Neural crest cell (in vitro differentiated cells): ENCODE results near the gene BMPER. TPM values are rescaled to one million over a fixed set of nuclear protein-coding genes. Genes with fewer than 3 reads are reported as not detected.
A peak's percentile ranks its signal among the peaks of the same experiment; 100 is the strongest.

Experiments used
- DNase-seq: peaks from one replicate; pipeline ENCODE4 v3.0.0; 2021; ENCODE audit warnings: low read depth, mixed read lengths, low spot score
- H3K27ac Mint-ChIP-seq: one replicate; pipeline ENCODE4 v1.8.0; 2021; ENCODE audit warnings: mild to moderate bottlenecking, mixed read lengths; ENCODE audit not compliant: unreplicated experiment
- H3K27me3 Mint-ChIP-seq: 2 replicates; pipeline ENCODE4 v1.8.0; 2021; ENCODE audit warnings: low read depth, mild to moderate bottlenecking, mixed read lengths
- H3K36me3 Mint-ChIP-seq: 2 replicates; pipeline ENCODE4 v1.8.0; 2021; ENCODE audit warnings: low read depth, mild to moderate bottlenecking, mixed read lengths
- H3K4me1 Mint-ChIP-seq: 2 replicates; pipeline ENCODE4 v1.8.0; 2021; ENCODE audit warnings: mixed read lengths
- H3K4me3 Mint-ChIP-seq: one replicate; pipeline ENCODE4 v1.8.0; 2021; ENCODE audit warnings: mild to moderate bottlenecking, mixed read lengths
- H3K9me3 Mint-ChIP-seq: 2 replicates; pipeline ENCODE4 v1.8.0; 2021; ENCODE audit warnings: mixed read lengths
- total RNA-seq: library from RNA; stranded (reverse); gene quantifications from 2 replicates; pipeline ENCODE4 v1.2.1, GENCODE V29; 2021
- TF ChIP-seq, protein P1 (sequence below): fragments of 200-600 bp; sonication (generic); conservative IDR thresholded peaks from 2 replicates; pipeline ENCODE4 v1.5.0; 2021; ENCODE audit warnings: antibody characterized with exemption, mild to moderate bottlenecking

The BMPER gene
- total RNA-seq, 1 donor from 2014 or later, result not detected

DNA sequence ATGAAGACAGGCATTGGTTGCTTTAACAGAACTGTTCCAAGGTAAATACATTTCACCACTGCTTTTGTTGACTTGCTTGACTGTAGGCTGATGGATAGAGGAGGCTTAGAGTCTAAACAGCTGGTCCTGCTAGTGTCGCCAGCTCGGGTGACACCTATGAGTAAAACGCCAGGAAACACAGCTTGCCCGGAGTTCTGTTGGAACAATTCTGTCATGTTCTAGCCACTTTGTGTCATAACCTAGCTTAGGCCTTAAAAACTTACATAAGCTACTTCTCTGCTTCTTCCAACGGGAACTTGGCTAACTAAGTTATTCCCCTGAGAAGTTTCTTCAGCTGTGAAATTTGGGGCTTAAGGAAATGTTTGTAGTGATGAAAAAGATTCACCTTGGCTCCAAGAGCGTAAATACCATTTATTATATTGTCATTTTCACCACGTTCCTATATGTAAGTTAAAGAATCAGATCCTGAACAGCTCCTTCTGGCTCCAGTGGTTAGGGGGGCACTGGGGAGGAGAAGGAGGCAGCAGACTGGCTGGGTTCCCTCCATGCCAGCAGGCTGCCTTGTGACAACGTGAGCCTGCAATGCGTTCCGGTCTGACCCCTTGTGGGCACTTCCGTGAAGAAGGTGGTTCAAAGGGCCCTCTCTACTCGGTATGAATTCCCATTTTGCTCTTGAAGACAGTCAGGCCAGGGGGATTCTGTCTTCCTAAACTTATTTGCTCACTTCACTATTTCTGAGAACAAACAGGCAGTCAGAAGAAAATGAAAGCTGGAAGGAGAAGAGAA lies 253.2 kb downstream of the BMPER start:
- DNase-seq, result no peak
- no peaks in the 10 kb centered on the region for H3K27me3 Mint-ChIP-seq
- TF ChIP-seq, protein P1, sequence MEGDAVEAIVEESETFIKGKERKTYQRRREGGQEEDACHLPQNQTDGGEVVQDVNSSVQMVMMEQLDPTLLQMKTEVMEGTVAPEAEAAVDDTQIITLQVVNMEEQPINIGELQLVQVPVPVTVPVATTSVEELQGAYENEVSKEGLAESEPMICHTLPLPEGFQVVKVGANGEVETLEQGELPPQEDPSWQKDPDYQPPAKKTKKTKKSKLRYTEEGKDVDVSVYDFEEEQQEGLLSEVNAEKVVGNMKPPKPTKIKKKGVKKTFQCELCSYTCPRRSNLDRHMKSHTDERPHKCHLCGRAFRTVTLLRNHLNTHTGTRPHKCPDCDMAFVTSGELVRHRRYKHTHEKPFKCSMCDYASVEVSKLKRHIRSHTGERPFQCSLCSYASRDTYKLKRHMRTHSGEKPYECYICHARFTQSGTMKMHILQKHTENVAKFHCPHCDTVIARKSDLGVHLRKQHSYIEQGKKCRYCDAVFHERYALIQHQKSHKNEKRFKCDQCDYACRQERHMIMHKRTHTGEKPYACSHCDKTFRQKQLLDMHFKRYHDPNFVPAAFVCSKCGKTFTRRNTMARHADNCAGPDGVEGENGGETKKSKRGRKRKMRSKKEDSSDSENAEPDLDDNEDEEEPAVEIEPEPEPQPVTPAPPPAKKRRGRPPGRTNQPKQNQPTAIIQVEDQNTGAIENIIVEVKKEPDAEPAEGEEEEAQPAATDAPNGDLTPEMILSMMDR, result peak; percentile 16
- H3K36me3 Mint-ChIP-seq, result no peaks in the 10 kb centered on the region
- H3K9me3 Mint-ChIP-seq, result no peaks in the 10 kb centered on the region
- H3K4me1 Mint-ChIP-seq, result no peaks in the 10 kb centered on the region
- no peak overlapping the region for H3K27ac Mint-ChIP-seq
- H3K4me3 Mint-ChIP-seq, result no peak overlapping the region

DNA sequence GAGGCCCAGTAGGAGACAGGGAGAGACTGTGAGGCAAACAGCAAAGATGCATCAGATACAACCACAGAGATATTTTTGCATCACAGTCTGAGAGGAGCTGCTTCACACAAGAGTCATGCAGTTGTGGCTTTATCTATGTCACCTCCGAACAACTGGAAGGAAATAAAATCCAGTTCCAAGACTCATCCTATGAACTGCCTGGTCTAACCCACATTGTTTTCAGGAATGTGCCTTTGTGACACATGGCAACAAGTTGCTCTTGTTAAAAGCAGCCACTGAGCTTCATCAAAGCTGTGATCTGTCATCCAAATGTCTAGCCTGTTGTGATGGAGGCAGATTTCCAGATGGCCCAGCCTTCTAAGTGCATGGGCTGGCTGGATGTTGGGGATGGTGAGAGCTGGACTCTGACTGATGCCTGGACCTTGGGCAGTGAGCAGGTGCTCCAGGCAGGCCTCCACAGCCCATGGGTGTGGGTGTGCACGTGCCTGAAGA lies 255.0 kb downstream of the BMPER start:
- DNase-seq, result no peak
- Mint-ChIP-seq H3K9me3 (no peaks in the 10 kb centered on the region), H3K4me1 (no peaks in the 10 kb centered on the region), H3K4me3 (no peak overlapping the region), H3K27me3 (no peaks in the 10 kb centered on the region), H3K36me3 (no peaks in the 10 kb centered on the region), H3K27ac (no peak overlapping the region)
- TF ChIP-seq, protein P1, result no peak

DNA sequence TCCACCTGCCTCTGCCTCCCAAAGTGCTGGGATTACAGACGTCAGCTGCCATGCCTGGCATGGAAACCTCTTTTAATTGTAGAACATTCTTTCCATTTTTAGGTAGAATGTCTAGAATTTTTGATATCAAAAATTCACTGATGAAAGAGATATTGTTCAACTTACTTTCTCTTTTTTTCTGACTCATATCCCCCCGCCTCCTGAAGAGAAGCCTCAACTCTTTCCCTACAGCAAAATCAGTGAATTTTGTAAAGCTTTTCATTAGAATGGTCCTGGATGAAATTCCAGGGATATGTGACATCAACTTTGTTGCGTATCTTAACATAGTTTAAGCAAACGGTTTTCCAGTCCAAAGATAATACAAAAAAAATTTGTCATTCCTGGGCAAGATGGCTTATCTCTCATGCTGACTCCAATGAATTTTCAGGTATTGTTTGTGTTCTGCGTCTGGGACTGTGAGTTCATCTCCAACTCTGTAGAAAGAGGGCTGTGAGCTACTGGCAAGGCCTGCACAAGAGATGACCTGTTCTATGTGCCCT lies 256.8 kb downstream of the BMPER start:
- Mint-ChIP-seq H3K27me3 (no peaks in the 10 kb centered on the region), H3K27ac (peak overlapping the region; percentile 57)

DNA sequence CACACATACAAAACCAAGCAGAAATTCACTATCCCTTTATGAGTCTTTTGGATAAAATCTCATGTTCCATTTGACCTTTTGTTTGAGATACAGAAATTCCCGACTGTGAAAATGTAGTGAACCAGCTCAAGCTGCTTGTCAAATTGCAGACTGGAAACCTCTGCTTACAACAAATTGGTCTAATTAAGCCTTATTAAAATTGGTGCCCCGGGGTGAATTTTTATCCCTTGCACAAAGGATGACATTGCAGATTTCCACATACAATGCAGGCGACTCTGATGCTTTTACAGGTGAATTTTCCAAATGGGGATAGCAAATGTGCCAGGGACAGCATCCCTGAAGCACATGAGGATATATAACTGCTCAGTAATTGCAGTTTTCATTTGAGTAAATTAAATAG lies 257.3 kb downstream of the BMPER start:
- peak overlapping the region; percentile 57 for H3K27ac Mint-ChIP-seq
- H3K36me3 Mint-ChIP-seq, result no peaks in the 10 kb centered on the region
- no peaks in the 10 kb centered on the region for H3K9me3 Mint-ChIP-seq
- no peak overlapping the region for H3K4me3 Mint-ChIP-seq
- H3K4me1 Mint-ChIP-seq, result no peaks in the 10 kb centered on the region
- no peaks in the 10 kb centered on the region for H3K27me3 Mint-ChIP-seq
- TF ChIP-seq, protein P1, result no peak
- no peak for DNase-seq

More for the DNA sequence above, 256.8 kb downstream of the BMPER start:
- H3K36me3 Mint-ChIP-seq, result no peaks in the 10 kb centered on the region
- H3K4me3 Mint-ChIP-seq, result no peak overlapping the region
- no peaks in the 10 kb centered on the region for H3K4me1 Mint-ChIP-seq
- TF ChIP-seq, protein P1, result no peak
- no peaks in the 10 kb centered on the region for H3K9me3 Mint-ChIP-seq
- DNase-seq, result no peak

DNA sequence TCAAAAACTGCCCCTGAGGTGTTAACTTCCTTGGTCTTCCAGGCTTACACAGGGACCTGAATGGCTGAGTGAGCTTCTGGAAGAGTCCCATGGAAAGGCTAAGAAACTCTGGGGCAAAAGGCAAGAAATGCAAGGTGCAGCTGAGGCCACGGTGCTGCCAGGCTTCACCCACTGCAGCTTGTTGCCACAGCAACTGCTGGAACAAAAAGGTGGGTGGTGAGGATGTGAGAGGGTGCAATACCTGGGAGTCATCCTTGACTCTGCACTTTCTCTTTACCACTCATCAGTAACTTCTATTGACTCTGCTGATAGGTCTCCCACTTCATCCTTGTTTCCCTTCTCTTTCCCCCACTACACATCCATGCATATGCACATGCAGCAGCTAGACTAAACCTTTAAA lies 258.6 kb downstream of the BMPER start:
- no peaks in the 10 kb centered on the region for H3K36me3 Mint-ChIP-seq
- TF ChIP-seq, protein P1, result no peak
- no peak overlapping the region for H3K27ac Mint-ChIP-seq
- no peaks in the 10 kb centered on the region for H3K27me3 Mint-ChIP-seq
- no peak for DNase-seq
- peaks cover 3% of the 10 kb centered on the region for H3K9me3 Mint-ChIP-seq
- H3K4me1 Mint-ChIP-seq, result no peaks in the 10 kb centered on the region
- H3K4me3 Mint-ChIP-seq, result no peak overlapping the region
